Choroid plexus epithelial cell (primary cell): ENCODE data around the gene EGF.

Experiments used
- DNase-seq: peaks from one replicate; pipeline ENCODE4 v3.0.0-alpha.2; 2010; ENCODE audit warnings: low read depth
- H3K4me3 ChIP-seq: 2 replicates; pipeline ENCODE4 v1.5.1; 2011; ENCODE audit warnings: low read depth, mild to moderate bottlenecking, control low read depth, low read length, moderate library complexity
- CTCF ChIP-seq: conservative IDR thresholded peaks from 2 replicates; pipeline ENCODE4 v1.5.1; 2011; ENCODE audit warnings: low read depth, mild to moderate bottlenecking, control low read depth, inconsistent platforms, low read length, moderate library complexity

EGF gene

DNA sequence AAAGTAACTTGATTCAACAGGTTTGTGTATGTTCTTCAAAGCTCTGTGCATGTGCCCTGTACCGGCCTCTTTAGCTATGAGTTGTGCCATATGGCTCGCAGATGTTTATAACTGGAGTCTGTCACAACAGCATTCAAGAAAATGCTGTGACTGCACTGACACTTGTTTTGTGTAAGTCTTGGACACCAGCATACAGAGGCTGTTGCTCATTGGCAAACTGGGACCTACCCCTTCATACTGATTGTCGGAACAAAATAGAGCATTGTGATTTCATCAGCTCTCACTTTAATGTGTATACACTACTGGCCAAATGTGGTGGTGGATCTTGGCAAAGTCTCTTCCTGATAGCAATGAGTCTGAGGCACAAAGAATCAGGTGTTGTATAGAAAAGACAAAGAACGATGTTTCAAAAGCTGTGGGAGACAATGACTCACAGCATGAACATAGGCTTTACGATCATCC lies 133.9 kb downstream of the EGF start:
- TF ChIP-seq CTCF: no peak
- DNase-seq: peak; percentile 28
- no peak overlapping the region for H3K4me3 ChIP-seq

- peak; percentile 92 for TF ChIP-seq CTCF
These were observed 137.6 kb downstream of the EGF start for GRCh38 chr4:110049951-110050925.

DNA sequence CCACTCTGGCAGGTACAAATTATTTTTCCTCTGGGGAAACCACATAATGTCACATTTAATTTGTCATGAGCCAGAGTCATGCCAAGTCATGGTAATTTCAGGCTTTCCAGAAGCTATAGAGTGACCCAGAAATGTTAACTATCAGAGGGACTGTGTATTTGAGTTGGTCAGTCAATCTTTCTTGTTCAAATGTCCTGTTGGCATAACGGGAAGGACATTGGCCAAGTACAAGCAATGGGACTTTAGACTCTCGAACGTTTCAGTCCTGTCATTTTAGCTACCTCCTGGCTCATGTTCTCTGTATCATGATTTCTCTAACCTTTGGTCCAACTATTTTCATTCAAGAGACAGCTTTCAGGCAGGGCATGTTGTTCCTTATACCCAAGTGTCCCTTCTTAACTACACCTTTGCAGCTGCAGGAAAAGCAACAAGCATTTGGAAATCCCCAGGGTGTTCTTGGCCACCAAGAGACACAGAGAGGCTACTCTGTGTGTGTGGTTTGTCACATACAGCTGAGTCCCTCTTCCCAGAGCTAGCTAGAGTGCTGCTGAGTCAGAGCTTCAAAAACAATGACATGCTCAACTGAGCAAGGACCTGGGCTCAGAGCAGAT lies 142.6 kb downstream of the EGF start:
- no peak for TF ChIP-seq CTCF
- no peak overlapping the region for H3K4me3 ChIP-seq
- peak; percentile 21 for DNase-seq

More at GRCh38 chr4:110049951-110050925, 137.6 kb downstream of the EGF start:
- H3K4me3 ChIP-seq: no peak overlapping the region
- peak; percentile 74 for DNase-seq

- H3K4me3 ChIP-seq: no peak overlapping the region
- no peak for DNase-seq
- no peak for TF ChIP-seq CTCF
These were observed 146.0 kb downstream of the EGF start for GRCh38 chr4:110058677-110059076.

- DNase-seq: peak; percentile 26
- no peak overlapping the region for H3K4me3 ChIP-seq
- TF ChIP-seq CTCF: no peak
These were observed 147.0 kb downstream of the EGF start for GRCh38 chr4:110059556-110060191.

DNA sequence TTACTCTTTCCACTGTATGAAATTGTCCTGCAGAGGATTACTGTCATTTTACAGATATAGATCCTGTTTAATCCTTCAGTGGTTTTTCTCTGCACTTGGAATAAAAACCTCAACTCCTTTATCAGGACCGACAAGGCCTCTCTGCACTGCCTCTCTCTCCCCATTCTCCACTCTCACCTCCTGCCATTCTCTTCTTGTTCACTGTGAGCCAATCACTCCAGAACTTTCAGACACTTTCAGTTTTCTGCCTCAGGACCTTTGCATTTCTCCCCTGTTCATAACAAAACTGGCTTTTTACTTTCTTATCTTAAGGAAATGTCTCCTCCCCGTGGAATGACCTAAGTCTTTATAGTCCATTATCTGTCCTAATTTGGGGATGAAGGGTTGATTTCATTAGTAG lies 148.4 kb downstream of the EGF start:
- no peak overlapping the region for H3K4me3 ChIP-seq
- no peak for DNase-seq
- TF ChIP-seq CTCF: no peak
